K562 (cell line): Measurements from ENCODE around the gene GAA. TPM values are rescaled to one million over a fixed set of nuclear protein-coding genes. Genes with fewer than 3 reads are reported as not detected.

Source experiments
- FOSL1 ChIP-seq: fragments of 200-800 bp; sonication (Bioruptor generic); conservative IDR thresholded peaks from 2 replicates; pipeline ENCODE4 v1.6.1; 2016; ENCODE audit warnings: missing genetic modification characterization, missing compliant biosample characterization
- polyA plus RNA-seq, 8 experiments: library from polyadenylated mRNA; depleted of rRNA in 4 of 8; stranded (reverse) in 5 of 8; unstranded in 3 of 8; fragments of >200 nt; fragmentation: Nextera tagmentation in 2 of 8; fragmentation: Illumina TruSeq in 1 of 8; extraction: Ambion mirVana in 2 of 8; extraction: Trizol in 1 of 8; gene quantifications; 2 replicates each; pipeline versions ENCODE4 v1.2.1 to v1.2.3, GENCODE V29; 2011 to 2014; ENCODE audit warnings: inconsistent platforms in 1 of 8, missing spikeins in 1 of 8
- total RNA-seq, 7 experiments: library from RNA; depleted of rRNA in 6 of 7; stranded (reverse); fragments of >200 nt in 6 of 7; fragmentation: Illumina TruSeq in 2 of 7; extraction: Trizol in 2 of 7; gene quantifications; 2 replicates each; pipeline versions ENCODE4 v1.2.1 to v1.2.3, GENCODE V29; 2011 to 2021; ENCODE audit warnings: low replicate concordance in 1 of 7
- TF ChIP-seq, protein P1 (sequence below), 2 experiments: fragments of 450-650 bp; formaldehyde crosslinking in 1 of 2; IDR thresholded peaks; 2 replicates each; pipeline versions ENCODE4 v1.4.0 to v1.6.1; 2014 to 2020; ENCODE audit warnings: mild to moderate bottlenecking in 2 of 2, borderline replicate concordance in 1 of 2, low read depth in 1 of 2
- TF ChIP-seq, protein P2 (sequence below), 3 experiments: IDR thresholded peaks in 2 of 3; conservative IDR thresholded peaks in 1 of 3; 2 replicates each; pipeline ENCODE4 v1.5.1; 2011 to 2012; ENCODE audit warnings: low read length in 3 of 3, mild to moderate bottlenecking in 3 of 3, control low read depth in 2 of 3, improper control_type of control experiment in 1 of 3, inconsistent platforms in 1 of 3, low read depth in 1 of 3, mixed read lengths in 1 of 3, moderate library complexity in 1 of 3; ENCODE audit not compliant: insufficient read depth in 2 of 3

The GAA gene
- total and polyA plus RNA-seq, 9 of the 15 experiments (the other 6 are each of a cell fraction or from before 2014, with no cell fraction given), result 0.15 to 6.4 (median 1.7) TPM

DNA sequence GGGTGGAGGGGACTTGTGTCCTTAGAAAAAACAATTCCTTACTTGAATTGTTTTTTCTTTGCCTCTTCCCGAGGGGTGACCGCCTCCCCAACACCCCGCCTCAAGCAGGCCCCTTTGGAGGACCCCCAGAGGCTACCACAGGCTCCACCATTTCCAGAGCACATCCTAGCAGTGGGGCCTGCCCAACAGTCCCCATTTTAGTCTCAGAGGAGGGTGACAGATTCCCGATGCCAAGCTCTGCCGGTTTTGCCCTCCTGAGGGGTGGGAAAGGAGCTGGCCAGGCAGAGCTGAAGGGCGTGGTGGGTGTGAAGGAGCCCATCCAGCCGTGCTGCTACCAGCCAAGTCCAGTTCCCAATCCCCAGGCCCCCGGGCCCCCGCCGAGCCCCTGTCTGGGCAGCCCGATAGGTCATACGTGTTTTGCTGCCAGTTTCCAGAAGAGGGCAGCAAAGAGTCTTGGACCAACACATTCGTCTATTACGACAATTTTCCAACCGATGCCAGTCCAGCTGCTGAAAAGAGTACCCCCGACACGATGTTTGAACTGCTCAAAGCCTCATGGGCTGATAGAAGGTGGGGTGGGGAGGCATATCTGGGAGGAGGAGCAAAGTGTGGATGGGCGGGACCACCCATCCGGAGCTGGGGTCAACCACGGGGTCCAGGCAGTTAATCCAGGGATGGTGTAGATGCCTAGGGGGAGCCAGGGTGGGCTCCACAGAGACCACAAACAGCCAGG is 18.8 kb upstream of the GAA start (continued):
- TF ChIP-seq, protein P1, sequence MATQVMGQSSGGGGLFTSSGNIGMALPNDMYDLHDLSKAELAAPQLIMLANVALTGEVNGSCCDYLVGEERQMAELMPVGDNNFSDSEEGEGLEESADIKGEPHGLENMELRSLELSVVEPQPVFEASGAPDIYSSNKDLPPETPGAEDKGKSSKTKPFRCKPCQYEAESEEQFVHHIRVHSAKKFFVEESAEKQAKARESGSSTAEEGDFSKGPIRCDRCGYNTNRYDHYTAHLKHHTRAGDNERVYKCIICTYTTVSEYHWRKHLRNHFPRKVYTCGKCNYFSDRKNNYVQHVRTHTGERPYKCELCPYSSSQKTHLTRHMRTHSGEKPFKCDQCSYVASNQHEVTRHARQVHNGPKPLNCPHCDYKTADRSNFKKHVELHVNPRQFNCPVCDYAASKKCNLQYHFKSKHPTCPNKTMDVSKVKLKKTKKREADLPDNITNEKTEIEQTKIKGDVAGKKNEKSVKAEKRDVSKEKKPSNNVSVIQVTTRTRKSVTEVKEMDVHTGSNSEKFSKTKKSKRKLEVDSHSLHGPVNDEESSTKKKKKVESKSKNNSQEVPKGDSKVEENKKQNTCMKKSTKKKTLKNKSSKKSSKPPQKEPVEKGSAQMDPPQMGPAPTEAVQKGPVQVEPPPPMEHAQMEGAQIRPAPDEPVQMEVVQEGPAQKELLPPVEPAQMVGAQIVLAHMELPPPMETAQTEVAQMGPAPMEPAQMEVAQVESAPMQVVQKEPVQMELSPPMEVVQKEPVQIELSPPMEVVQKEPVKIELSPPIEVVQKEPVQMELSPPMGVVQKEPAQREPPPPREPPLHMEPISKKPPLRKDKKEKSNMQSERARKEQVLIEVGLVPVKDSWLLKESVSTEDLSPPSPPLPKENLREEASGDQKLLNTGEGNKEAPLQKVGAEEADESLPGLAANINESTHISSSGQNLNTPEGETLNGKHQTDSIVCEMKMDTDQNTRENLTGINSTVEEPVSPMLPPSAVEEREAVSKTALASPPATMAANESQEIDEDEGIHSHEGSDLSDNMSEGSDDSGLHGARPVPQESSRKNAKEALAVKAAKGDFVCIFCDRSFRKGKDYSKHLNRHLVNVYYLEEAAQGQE (IDR thresholded peaks at IDR 0.05; ENCODE audit: borderline replicate concordance), result peak; percentile 54; the same call in 1 of the 2 replicates
- TF ChIP-seq, protein P1 (CRISPR knock-in tag; IDR thresholded peaks at IDR 0.05; ENCODE audit: low read depth), result no peak
- no peak for TF ChIP-seq FOSL1 (tag)
- TF ChIP-seq, protein P2, sequence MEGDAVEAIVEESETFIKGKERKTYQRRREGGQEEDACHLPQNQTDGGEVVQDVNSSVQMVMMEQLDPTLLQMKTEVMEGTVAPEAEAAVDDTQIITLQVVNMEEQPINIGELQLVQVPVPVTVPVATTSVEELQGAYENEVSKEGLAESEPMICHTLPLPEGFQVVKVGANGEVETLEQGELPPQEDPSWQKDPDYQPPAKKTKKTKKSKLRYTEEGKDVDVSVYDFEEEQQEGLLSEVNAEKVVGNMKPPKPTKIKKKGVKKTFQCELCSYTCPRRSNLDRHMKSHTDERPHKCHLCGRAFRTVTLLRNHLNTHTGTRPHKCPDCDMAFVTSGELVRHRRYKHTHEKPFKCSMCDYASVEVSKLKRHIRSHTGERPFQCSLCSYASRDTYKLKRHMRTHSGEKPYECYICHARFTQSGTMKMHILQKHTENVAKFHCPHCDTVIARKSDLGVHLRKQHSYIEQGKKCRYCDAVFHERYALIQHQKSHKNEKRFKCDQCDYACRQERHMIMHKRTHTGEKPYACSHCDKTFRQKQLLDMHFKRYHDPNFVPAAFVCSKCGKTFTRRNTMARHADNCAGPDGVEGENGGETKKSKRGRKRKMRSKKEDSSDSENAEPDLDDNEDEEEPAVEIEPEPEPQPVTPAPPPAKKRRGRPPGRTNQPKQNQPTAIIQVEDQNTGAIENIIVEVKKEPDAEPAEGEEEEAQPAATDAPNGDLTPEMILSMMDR (IDR thresholded peaks at IDR 0.05 in 2 of 3, conservative IDR thresholded peaks at IDR 0.05 in 1 of 3; ENCODE audit: insufficient read depth in 2 of 3, low read depth in 1 of 3, low read length in 3 of 3), result peak; percentile 67 to 73 (median 68)
